GM12878 (cell line): Measurements from ENCODE around the gene RANGRF.

Source experiments
- PAX8 ChIP-seq: fragments of 450-650 bp; IDR thresholded peaks from 2 replicates; pipeline ENCODE4 v1.6.1; 2017; ENCODE audit warnings: mild to moderate bottlenecking, moderate library complexity
- RAD21 ChIP-seq: IDR thresholded peaks from 2 replicates; pipeline ENCODE4 v1.6.1; 2011; ENCODE audit warnings: mild to moderate bottlenecking, low read depth, low read length, moderate library complexity; ENCODE audit not compliant: insufficient read depth

GRCh38 chr17:8284126-8284525 is 4.3 kb upstream of the RANGRF start:
- TF ChIP-seq RAD21 (no peak), PAX8 (no peak)
